Hepatocyte (in vitro differentiated cells): ENCODE results near the gene ABLIM2. TPM values are rescaled to one million over a fixed set of nuclear protein-coding genes. Genes with fewer than 3 reads are reported as not detected.

Experiments
- DNase-seq: peaks from one replicate; pipeline ENCODE4 v3.0.0-alpha.2; 2016; ENCODE audit warnings: low spot score
- H2AFZ ChIP-seq: fragments of 200-600 bp; sonication (generic); 2 replicates; pipeline ENCODE4 v1.6.0; 2016; ENCODE audit warnings: antibody characterized with exemption, mild to moderate bottlenecking
- H3K27ac ChIP-seq: fragments of 200-600 bp; sonication (generic); 2 replicates; pipeline ENCODE4 v1.5.1; 2016; ENCODE audit warnings: mild to moderate bottlenecking
- H3K27me3 ChIP-seq: fragments of 200-600 bp; sonication (generic); 2 replicates; pipeline ENCODE4 v1.6.1; 2016
- H3K36me3 ChIP-seq: fragments of 200-600 bp; sonication (generic); replicated peaks from 2 replicates; pipeline ENCODE4 v1.5.1; 2016; ENCODE audit warnings: low read depth; ENCODE audit not compliant: insufficient read depth
- H3K4me1 ChIP-seq: fragments of 200-600 bp; sonication (generic); 2 replicates; pipeline ENCODE4 v1.5.1; 2016; ENCODE audit warnings: mild to moderate bottlenecking, moderate library complexity; ENCODE audit not compliant: insufficient read depth
- H3K4me2 ChIP-seq: fragments of 200-600 bp; sonication (generic); 2 replicates; pipeline ENCODE4 v1.6.0; 2016
- H3K4me3 ChIP-seq: fragments of 200-600 bp; sonication (generic); 2 replicates; pipeline ENCODE4 v1.5.1; 2016; ENCODE audit warnings: mild to moderate bottlenecking
- H3K79me2 ChIP-seq: fragments of 200-600 bp; sonication (generic); 2 replicates; pipeline ENCODE4 v1.6.0; 2017; ENCODE audit warnings: mild to moderate bottlenecking
- H3K9me2 ChIP-seq: fragments of 200-600 bp; sonication (generic); replicated peaks from 2 replicates; pipeline ENCODE4 v1.6.0; 2017; ENCODE audit warnings: mild to moderate bottlenecking; ENCODE audit not compliant: insufficient read depth
- H3K9me3 ChIP-seq: fragments of 200-600 bp; sonication (generic); 2 replicates; pipeline ENCODE4 v1.5.1; 2016; ENCODE audit warnings: low read depth, mild to moderate bottlenecking
- H4K20me1 ChIP-seq: fragments of 200-600 bp; sonication (generic); 2 replicates; pipeline ENCODE4 v1.6.0; 2016; ENCODE audit warnings: mild to moderate bottlenecking; ENCODE audit not compliant: insufficient read depth, poor library complexity, severe bottlenecking
- CTCF ChIP-seq: fragments of 200-600 bp; sonication (generic); IDR thresholded peaks from 2 replicates; pipeline ENCODE4 v1.5.1; 2016; ENCODE audit warnings: antibody characterized with exemption, mild to moderate bottlenecking; ENCODE audit not compliant: poor library complexity
- EZH2 ChIP-seq: fragments of 200-600 bp; sonication (generic); IDR thresholded peaks from 2 replicates; pipeline ENCODE4 v1.6.1; 2016; ENCODE audit warnings: antibody characterized with exemption, mild to moderate bottlenecking, borderline replicate concordance
- EZH2phosphoT487 ChIP-seq: fragments of 200-600 bp; sonication (generic); IDR thresholded peaks from one replicate; pipeline ENCODE4 v1.6.1; 2018; ENCODE audit warnings: antibody characterized with exemption, mild to moderate bottlenecking, low read depth, moderate library complexity; ENCODE audit not compliant: unreplicated experiment, severe bottlenecking
- WGBS: methylation state at CpG from one replicate; pipeline ENCODE4 v1.1.6; 2016; ENCODE audit warnings: low lambda C conversion rate; ENCODE audit errors: missing lambda C conversion rate; 5-methylcytosine and 5-hydroxymethylcytosine counted together
- polyA plus RNA-seq: library from polyadenylated mRNA; unstranded; fragments of >200 nt; fragmentation: Nextera tagmentation; extraction: Ambion mirVana; gene quantifications from 2 replicates; pipeline ENCODE4 v1.2.1, GENCODE V29; 2016
- total RNA-seq: library from RNA; depleted of rRNA; stranded (reverse); fragments of >200 nt; gene quantifications from 2 replicates; pipeline ENCODE4 v1.2.3, GENCODE V29; 2014

Gene ABLIM2
- total and polyA plus RNA-seq, 2 experiments from 2014 or later: 1.7 to 2.0 TPM

DNA sequence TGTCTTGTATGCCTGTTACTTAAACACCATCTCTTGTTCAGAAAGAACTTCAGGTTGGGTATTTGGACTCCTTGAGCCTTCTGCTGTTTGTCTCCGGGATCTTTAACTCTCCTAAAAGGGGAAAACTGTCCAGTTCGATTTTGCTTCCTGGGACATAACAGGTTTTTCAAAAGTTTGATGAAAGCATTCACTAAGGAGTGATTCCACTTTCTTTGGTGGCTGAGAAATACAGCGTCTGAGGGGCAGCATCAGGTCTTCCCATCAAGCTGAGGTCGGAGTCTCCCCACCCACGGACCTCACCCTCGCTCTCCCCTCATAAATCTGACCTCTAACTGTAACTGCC lies 220.4 kb downstream of the ABLIM2 start:
- H3K36me3 ChIP-seq: no peaks in the 10 kb centered on the region
- no peaks in the 10 kb centered on the region for H3K9me2 ChIP-seq
- peak overlapping the region; percentile 90 for H3K27ac ChIP-seq
- H3K4me1 ChIP-seq: peaks cover 8% of the 10 kb centered on the region
- no peak for DNase-seq
- peaks cover 25% of the 10 kb centered on the region for H4K20me1 ChIP-seq
- H3K4me3 ChIP-seq: peak overlapping the region; percentile 98
- WGBS: 22% methylated on average over 6 of the region's 6 CpGs
- H3K9me3 ChIP-seq: no peaks in the 10 kb centered on the region
- peak overlapping the region; percentile 87 for H3K4me2 ChIP-seq
- no peaks in the 10 kb centered on the region for H3K27me3 ChIP-seq
- H3K79me2 ChIP-seq: peaks cover 62% of the 10 kb centered on the region
- TF ChIP-seq EZH2 (no peak), CTCF (no peak), EZH2phosphoT487 (no peak)
- peak overlapping the region; percentile 70 for H2AFZ ChIP-seq

- Histone ChIP-seq H4K20me1 (peaks cover 25% of the 10 kb centered on the region), H3K9me2 (no peaks in the 10 kb centered on the region), H3K36me3 (no peaks in the 10 kb centered on the region), H3K79me2 (peaks cover 74% of the 10 kb centered on the region), H2AFZ (no peak overlapping the region), H3K27ac (no peak overlapping the region), H3K4me2 (peak overlapping the region; percentile 87), H3K4me3 (no peak overlapping the region), H3K4me1 (peaks cover 8% of the 10 kb centered on the region), H3K9me3 (no peaks in the 10 kb centered on the region), H3K27me3 (no peaks in the 10 kb centered on the region)
- no peak for DNase-seq
- TF ChIP-seq EZH2phosphoT487: no peak
- no peak for TF ChIP-seq CTCF
- no peak for TF ChIP-seq EZH2
- 98% methylated on average over 2 of the region's 2 CpGs for WGBS
Measured at GRCh38 chr4:7937006-7937405, 221.6 kb downstream of the ABLIM2 start.

DNA sequence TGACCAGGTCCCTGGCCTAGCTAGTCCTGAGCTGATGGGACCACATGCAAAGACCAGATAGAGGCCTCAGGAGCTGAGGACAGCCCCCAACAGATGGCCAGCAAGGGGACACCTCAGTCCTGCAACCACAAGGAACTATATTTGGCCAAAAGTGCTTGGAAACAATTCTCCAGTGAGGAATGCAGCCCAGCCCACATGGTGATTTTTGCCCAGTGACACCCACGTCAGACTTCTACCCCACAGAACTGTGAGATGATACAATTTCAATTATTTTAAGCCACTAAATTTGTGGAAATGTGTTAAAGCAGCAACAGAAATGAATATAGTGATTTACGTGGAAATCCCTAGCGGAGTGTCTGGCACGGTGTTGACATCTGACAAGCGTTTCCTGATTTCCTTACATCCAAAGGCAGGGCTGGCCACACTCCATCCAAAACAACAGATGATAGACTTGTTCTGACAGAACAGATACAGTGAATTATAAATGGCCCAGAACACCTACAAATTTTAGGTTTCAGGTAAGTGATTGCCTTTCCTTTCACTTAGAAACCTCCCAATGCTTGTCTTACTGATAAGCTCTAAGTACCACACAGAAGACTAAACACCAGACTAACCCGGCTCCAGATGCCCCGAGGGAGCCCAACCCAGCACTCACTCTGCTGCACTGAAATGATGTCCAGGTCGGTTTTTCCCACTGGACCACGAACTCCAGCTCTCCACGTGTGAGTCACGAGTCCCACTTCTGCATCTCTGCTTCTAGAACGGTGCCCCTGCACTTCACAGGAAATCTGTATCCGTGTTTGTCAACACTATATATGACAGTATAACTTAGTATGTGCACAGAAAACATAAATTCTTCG lies 224.7 kb downstream of the ABLIM2 start:
- no peak for DNase-seq
- Histone ChIP-seq H3K9me2 (no peaks in the 10 kb centered on the region), H3K4me3 (no peak overlapping the region), H3K4me1 (peaks cover 11% of the 10 kb centered on the region), H4K20me1 (peaks cover 42% of the 10 kb centered on the region), H3K36me3 (no peaks in the 10 kb centered on the region), H3K9me3 (no peaks in the 10 kb centered on the region), H3K27me3 (no peaks in the 10 kb centered on the region), H3K4me2 (no peak overlapping the region), H3K79me2 (peaks cover 99% of the 10 kb centered on the region), H3K27ac (no peak overlapping the region), H2AFZ (no peak overlapping the region)
- WGBS: 59% methylated on average over 14 of the region's 14 CpGs
- no peak for TF ChIP-seq EZH2phosphoT487
- TF ChIP-seq EZH2: no peak
- no peak for TF ChIP-seq CTCF
